ENCODE data around the gene NHLRC1.

NHLRC1 gene

GRCh38 chr6:18081025-18081668 lies 41.3 kb downstream of the NHLRC1 start:
- no peaks in the 10 kb centered on the region for H3K9me2 ChIP-seq (replicated peaks; ENCODE audit: control insufficient read depth, low read length)
- H3K4me1 ChIP-seq (ENCODE audit: control insufficient read depth, low read length) = no peaks in the 10 kb centered on the region
- no peak overlapping the region for H3K27ac ChIP-seq (ENCODE audit: low read depth, low read length)
- no peak overlapping the region for H3K4me3 ChIP-seq (ENCODE audit: low read length)
- no peaks in the 10 kb centered on the region for H3K9me3 ChIP-seq (ENCODE audit: control insufficient read depth, insufficient read depth, low read length)
- H3K27me3 ChIP-seq (ENCODE audit: control insufficient read depth, low read length) = no peaks in the 10 kb centered on the region
- H3K36me3 ChIP-seq (ENCODE audit: control insufficient read depth, low read length) = no peaks in the 10 kb centered on the region
- H3F3A ChIP-seq (ENCODE audit: control insufficient read depth, insufficient read depth) = no peaks in the 10 kb centered on the region
- H3K79me2 ChIP-seq (ENCODE audit: control insufficient read depth, low read length) = no peaks in the 10 kb centered on the region
- no peak overlapping the region for H3K4me2 ChIP-seq (ENCODE audit: low read length)
- TF ChIP-seq EZH2phosphoT487 (IDR thresholded peaks at IDR 0.05; ENCODE audit: borderline replicate concordance, low read length) (no peak), CTCF (IDR thresholded peaks at IDR 0.05; ENCODE audit: low read depth, low read length, poor library complexity, severe bottlenecking) (no peak)
- no peaks in the 10 kb centered on the region for H4K20me1 ChIP-seq (ENCODE audit: control insufficient read depth, insufficient read depth, low read depth, low read length)

- H3K9me2 ChIP-seq (replicated peaks; ENCODE audit: control insufficient read depth, low read length) = no peaks in the 10 kb centered on the region
- H3K27ac ChIP-seq (ENCODE audit: low read depth, low read length) = no peak overlapping the region
- no peak overlapping the region for H3K4me3 ChIP-seq (ENCODE audit: low read length)
- TF ChIP-seq CTCF (IDR thresholded peaks at IDR 0.05; ENCODE audit: low read depth, low read length, poor library complexity, severe bottlenecking) = no peak
- no peak for TF ChIP-seq EZH2phosphoT487 (IDR thresholded peaks at IDR 0.05; ENCODE audit: borderline replicate concordance, low read length)
- H3K9me3 ChIP-seq (ENCODE audit: control insufficient read depth, insufficient read depth, low read length) = peaks cover 4% of the 10 kb centered on the region; the same call in 1 of the 2 replicates
- H3K4me2 ChIP-seq (ENCODE audit: low read length) = no peak overlapping the region
- no peaks in the 10 kb centered on the region for H3K4me1 ChIP-seq (ENCODE audit: control insufficient read depth, low read length)
- no peaks in the 10 kb centered on the region for H3K27me3 ChIP-seq (ENCODE audit: control insufficient read depth, low read length)
- H4K20me1 ChIP-seq (ENCODE audit: control insufficient read depth, insufficient read depth, low read depth, low read length) = no peaks in the 10 kb centered on the region
- no peaks in the 10 kb centered on the region for H3K79me2 ChIP-seq (ENCODE audit: control insufficient read depth, low read length)
- H3K36me3 ChIP-seq (ENCODE audit: control insufficient read depth, low read length) = no peaks in the 10 kb centered on the region
- no peaks in the 10 kb centered on the region for H3F3A ChIP-seq (ENCODE audit: control insufficient read depth, insufficient read depth)
These were observed 41.9 kb downstream of the NHLRC1 start for GRCh38 chr6:18080544-18080943.

- Histone ChIP-seq H3K36me3 (ENCODE audit: control insufficient read depth, low read length) (no peaks in the 10 kb centered on the region), H3K27me3 (ENCODE audit: control insufficient read depth, low read length) (no peaks in the 10 kb centered on the region), H3K4me1 (ENCODE audit: control insufficient read depth, low read length) (no peaks in the 10 kb centered on the region), H3K4me2 (ENCODE audit: low read length) (no peak overlapping the region), H3F3A (ENCODE audit: control insufficient read depth, insufficient read depth) (no peaks in the 10 kb centered on the region), H3K9me2 (replicated peaks; ENCODE audit: control insufficient read depth, low read length) (no peaks in the 10 kb centered on the region), H3K4me3 (ENCODE audit: low read length) (no peak overlapping the region), H4K20me1 (ENCODE audit: control insufficient read depth, insufficient read depth, low read depth, low read length) (no peaks in the 10 kb centered on the region), H3K27ac (ENCODE audit: low read depth, low read length) (no peak overlapping the region), H3K79me2 (ENCODE audit: control insufficient read depth, low read length) (no peaks in the 10 kb centered on the region), H3K9me3 (ENCODE audit: control insufficient read depth, insufficient read depth, low read length) (peaks cover 8% of the 10 kb centered on the region; the same call in 1 of the 2 replicates)
- TF ChIP-seq EZH2phosphoT487 (IDR thresholded peaks at IDR 0.05; ENCODE audit: borderline replicate concordance, low read length) (no peak), CTCF (IDR thresholded peaks at IDR 0.05; ENCODE audit: low read depth, low read length, poor library complexity, severe bottlenecking) (no peak)
These were observed 43.6 kb downstream of the NHLRC1 start for GRCh38 chr6:18078866-18079265.
